A549 (cell line): Measurements from ENCODE around the gene ZNF219. TPM values are rescaled to one million over a fixed set of nuclear protein-coding genes. Genes with fewer than 3 reads are reported as not detected.

ENCODE experiments used
- ATAC-seq, 2 experiments: fragments of 200-7000 bp in 1 of 2; fragments of >200 bp in 1 of 2; cut with Nextera tagmentation in 1 of 2; cut with Tn5 transposase in 1 of 2; 3 replicates each; pipeline versions ENCODE4 v1.8.0 to v1.9.1; 2018 to 2020; ENCODE audit warnings: mild to moderate bottlenecking in 1 of 2, moderate library complexity in 1 of 2
- CTCF ChIA-PET: fragments of 300-600 bp; sonication (Branson Sonifier 250); formaldehyde crosslinking; extraction: SDS; loops from one replicate; lab custom pipeline; 2021; ENCODE audit warnings: antibody characterized with exemption, inconsistent platforms; lab: Yijun Ruan, JAX
- POLR2A ChIA-PET: fragments of 350-600 bp; formaldehyde crosslinking; extraction: SDS; loops from one replicate; lab custom pipeline; 2021; ENCODE audit warnings: antibody characterized with exemption, inconsistent platforms; lab: Yijun Ruan, JAX
- DNase-seq, 2 experiments: peaks; one replicate each; pipeline versions ENCODE4 v3.0.0 to v3.0.0-alpha.2; 2011 to 2016; ENCODE audit warnings: low read depth in 1 of 2, low spot score in 1 of 2
- FAIRE-seq: peaks from 2 replicates; lab custom pipeline; 2011; peaks lifted over from hg19 to GRCh38; lab: Jason Lieb, UNC
- H3K27ac ChIP-seq, 2 experiments: fragments of >200 bp; sonication (Bioruptor Twin); formaldehyde crosslinking; 3 replicates each; pipeline ENCODE4 v1.5.1; 2016 to 2017
- H3K4me1 ChIP-seq: fragments of >200 bp; sonication (Bioruptor Twin); formaldehyde crosslinking; 3 replicates; pipeline ENCODE4 v1.6.1; 2016
- H3K4me2 ChIP-seq: fragments of >200 bp; sonication (Bioruptor Twin); formaldehyde crosslinking; 3 replicates; pipeline ENCODE4 v1.6.1; 2016
- H3K4me3 ChIP-seq: fragments of >200 bp; sonication (Bioruptor Twin); formaldehyde crosslinking; 3 replicates; pipeline ENCODE4 v1.5.1; 2016
- H3K9me3 ChIP-seq: fragments of >200 bp; sonication (Bioruptor Twin); formaldehyde crosslinking; 3 replicates; pipeline ENCODE4 v1.6.1; 2016
- CBX8 ChIP-seq: fragments of 200-600 bp; sonication (generic); IDR thresholded peaks from 2 replicates; pipeline ENCODE4 v1.6.1; 2016
- CTCF ChIP-seq: fragments of >200 bp; sonication (Bioruptor Twin); formaldehyde crosslinking; IDR thresholded peaks from 3 replicates; pipeline ENCODE4 v1.5.1; 2016
- EHF ChIP-seq: fragments of 250-450 bp; sonication (Bioruptor Pico); IDR thresholded peaks from 2 replicates; pipeline ENCODE4 v1.5.0; 2020; ENCODE audit warnings: mild to moderate bottlenecking
- ESRRA ChIP-seq: fragments of 150-350 bp; IDR thresholded peaks from 2 replicates; pipeline ENCODE4 v1.6.1; 2014; ENCODE audit warnings: mild to moderate bottlenecking, low read length, borderline replicate concordance
- FOSB ChIP-seq: fragments of 250-450 bp; sonication (Bioruptor Pico); IDR thresholded peaks from 2 replicates; pipeline ENCODE4 v1.5.0; 2020; ENCODE audit warnings: mild to moderate bottlenecking, moderate library complexity
- FOSL2 ChIP-seq, 2 experiments: fragments of 450-650 bp in 1 of 2; fragments of >200 bp in 1 of 2; sonication (Bioruptor Twin) in 1 of 2; formaldehyde crosslinking; IDR thresholded peaks; 2 replicates each; pipeline versions ENCODE4 v1.5.0 to v1.6.1; 2016 to 2020; ENCODE audit warnings: mild to moderate bottlenecking in 1 of 2, moderate library complexity in 1 of 2
- HOXB13 ChIP-seq: fragments of 250-450 bp; sonication (Bioruptor Pico); IDR thresholded peaks from 2 replicates; pipeline ENCODE4 v1.5.0; 2020; ENCODE audit warnings: low read depth, mild to moderate bottlenecking, moderate library complexity
- JUN ChIP-seq, 2 experiments: fragments of >200 bp; sonication (Bioruptor Twin); formaldehyde crosslinking; IDR thresholded peaks; 2 replicates in 1 of 2; 3 replicates in 1 of 2; pipeline ENCODE4 v1.6.1; 2016 to 2017
- JUNB ChIP-seq: fragments of >200 bp; sonication (Bioruptor Twin); formaldehyde crosslinking; IDR thresholded peaks from 2 replicates; pipeline ENCODE4 v1.6.1; 2016
- MAZ ChIP-seq: fragments of 150-350 bp; IDR thresholded peaks from 2 replicates; pipeline ENCODE4 v1.6.1; 2014; ENCODE audit warnings: antibody characterized with exemption, low read depth, low read length, borderline replicate concordance
- RCOR1 ChIP-seq: fragments of 150-350 bp; IDR thresholded peaks from 2 replicates; pipeline ENCODE4 v1.6.1; 2014; ENCODE audit warnings: antibody characterized with exemption, low read length, low read depth
- TP53 ChIP-seq: fragments of 250-450 bp; sonication (Bioruptor Pico); IDR thresholded peaks from 2 replicates; pipeline ENCODE4 v1.5.0; 2021; ENCODE audit warnings: mild to moderate bottlenecking, moderate library complexity
- ZC3H11A ChIP-seq: fragments of 450-650 bp; IDR thresholded peaks from 2 replicates; pipeline ENCODE4 v1.6.1; 2014; ENCODE audit warnings: antibody characterized with exemption, mild to moderate bottlenecking
- ZNF302 ChIP-seq: fragments of 250-450 bp; sonication (Bioruptor Pico); IDR thresholded peaks from 2 replicates; pipeline ENCODE4 v1.9.0; 2021; ENCODE audit warnings: inconsistent platforms, mild to moderate bottlenecking, moderate library complexity
- ZSCAN20 ChIP-seq: fragments of 250-450 bp; sonication (Bioruptor Pico); IDR thresholded peaks from 2 replicates; pipeline ENCODE4 v1.8.0; 2022; ENCODE audit warnings: mild to moderate bottlenecking, moderate library complexity
- WGBS: methylation state at CpG from one replicate; pipeline ENCODE4 v1.1.6; 2017; ENCODE audit errors: missing lambda C conversion rate; 5-methylcytosine and 5-hydroxymethylcytosine counted together
- polyA plus RNA-seq, 4 experiments: library from polyadenylated mRNA; depleted of rRNA in 3 of 4; stranded (reverse); fragments of >200 nt; fragmentation: RNase III in 1 of 4; extraction: RNeasy Plus Mini Kit Qiagen cat#74134 plus additional on column Dnase treatment in 1 of 4; gene quantifications; 2 replicates in 3 of 4; 3 replicates in 1 of 4; pipeline ENCODE4 v1.2.3, GENCODE V29; 2011 to 2017
- TF ChIP-seq, protein P1 (sequence below): IDR thresholded peaks from 2 replicates; pipeline ENCODE4 v1.6.1; 2012; ENCODE audit warnings: low read depth, borderline replicate concordance
- TF ChIP-seq, protein P2 (sequence below): fragments of >200 bp; sonication (Bioruptor Twin); formaldehyde crosslinking; IDR thresholded peaks from 3 replicates; pipeline ENCODE4 v1.6.1; 2016
- TF ChIP-seq, protein P3 (sequence below): fragments of 250-450 bp; sonication (Bioruptor Pico); IDR thresholded peaks from 2 replicates; pipeline ENCODE4 v1.5.0; 2020; ENCODE audit warnings: low read depth, mild to moderate bottlenecking, moderate library complexity

ZNF219 gene
- polyA plus RNA-seq, 2 of the 4 experiments (the other 2 are of a cell fraction), result 17.3 to 31.0 TPM

- ChIA-PET CTCF (interaction anchor here (1.2 to 13.7 kb wide), 7 partner anchors 10 to 251 kb away, joined by 3 to 369 read pairs (median 36); partner anchors contain the start of genes ARHGEF40 and TMEM253), POLR2A (interaction anchor here (1.4 to 3.8 kb wide), 2 partner anchors 16 to 19 kb away, joined by 6 to 11 read pairs; partner anchors contain the start of gene ARHGEF40)
- no peaks in the 10 kb centered on the region for H3K9me3 ChIP-seq
- H3K27ac ChIP-seq, result no peak overlapping the region
- no peak overlapping the region for H3K4me2 ChIP-seq
- ATAC-seq (peak; percentile 17 to 24; a peak in 4 of 6 replicates), DNase-seq (peak in 1 of 2 experiments; percentile 61), FAIRE-seq (no peak)
- no peak overlapping the region for H3K4me3 ChIP-seq
- TF ChIP-seq, protein P1, sequence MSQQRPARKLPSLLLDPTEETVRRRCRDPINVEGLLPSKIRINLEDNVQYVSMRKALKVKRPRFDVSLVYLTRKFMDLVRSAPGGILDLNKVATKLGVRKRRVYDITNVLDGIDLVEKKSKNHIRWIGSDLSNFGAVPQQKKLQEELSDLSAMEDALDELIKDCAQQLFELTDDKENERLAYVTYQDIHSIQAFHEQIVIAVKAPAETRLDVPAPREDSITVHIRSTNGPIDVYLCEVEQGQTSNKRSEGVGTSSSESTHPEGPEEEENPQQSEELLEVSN, result no peak
- no peak for TF ChIP-seq TP53 (CRISPR knock-in tag)
- no peak for TF ChIP-seq MAZ
- TF ChIP-seq FOSL2 (IDR thresholded peaks at IDR 0.05), result no peak
- peak; percentile 19; the same call in 1 of the 2 replicates for TF ChIP-seq FOSL2 (CRISPR knock-in tag; IDR thresholded peaks at IDR 0.05)
- no peak for TF ChIP-seq CTCF
- no peak for TF ChIP-seq FOSB (CRISPR knock-in tag)
- WGBS, result 77% methylated on average over 18 of the region's 19 CpGs
- H3K4me1 ChIP-seq, result peaks cover 20% of the 10 kb centered on the region; the same call in 1 of the 3 replicates
Observed at GRCh38 chr14:21087294-21088091, 11.0 kb downstream of the ZNF219 start.

DNA sequence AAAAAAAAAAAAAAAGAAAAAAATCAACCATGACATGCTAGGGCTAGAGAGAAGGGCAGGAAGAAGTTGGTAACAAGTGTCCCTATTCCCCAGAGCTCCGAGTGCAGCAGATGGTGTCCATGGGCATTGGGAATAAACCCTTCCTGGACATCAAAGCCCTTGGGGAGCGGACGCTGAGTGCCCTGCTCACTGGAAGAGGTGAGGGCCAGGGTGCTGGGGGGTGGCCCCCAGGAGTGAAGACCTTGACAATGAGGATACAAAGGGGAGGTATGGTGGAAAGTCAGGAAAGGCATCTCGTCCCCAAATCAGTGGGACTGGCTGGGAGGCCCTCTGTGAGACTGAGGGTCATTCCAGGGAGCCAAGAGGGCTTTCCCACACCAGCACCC, 11.6 kb downstream of the ZNF219 start:
- POLR2A ChIA-PET, result interaction anchor here (1.4 to 3.8 kb wide), 2 partner anchors 16 to 18 kb away, joined by 6 to 11 read pairs; partner anchors contain the start of gene ARHGEF40

DNA sequence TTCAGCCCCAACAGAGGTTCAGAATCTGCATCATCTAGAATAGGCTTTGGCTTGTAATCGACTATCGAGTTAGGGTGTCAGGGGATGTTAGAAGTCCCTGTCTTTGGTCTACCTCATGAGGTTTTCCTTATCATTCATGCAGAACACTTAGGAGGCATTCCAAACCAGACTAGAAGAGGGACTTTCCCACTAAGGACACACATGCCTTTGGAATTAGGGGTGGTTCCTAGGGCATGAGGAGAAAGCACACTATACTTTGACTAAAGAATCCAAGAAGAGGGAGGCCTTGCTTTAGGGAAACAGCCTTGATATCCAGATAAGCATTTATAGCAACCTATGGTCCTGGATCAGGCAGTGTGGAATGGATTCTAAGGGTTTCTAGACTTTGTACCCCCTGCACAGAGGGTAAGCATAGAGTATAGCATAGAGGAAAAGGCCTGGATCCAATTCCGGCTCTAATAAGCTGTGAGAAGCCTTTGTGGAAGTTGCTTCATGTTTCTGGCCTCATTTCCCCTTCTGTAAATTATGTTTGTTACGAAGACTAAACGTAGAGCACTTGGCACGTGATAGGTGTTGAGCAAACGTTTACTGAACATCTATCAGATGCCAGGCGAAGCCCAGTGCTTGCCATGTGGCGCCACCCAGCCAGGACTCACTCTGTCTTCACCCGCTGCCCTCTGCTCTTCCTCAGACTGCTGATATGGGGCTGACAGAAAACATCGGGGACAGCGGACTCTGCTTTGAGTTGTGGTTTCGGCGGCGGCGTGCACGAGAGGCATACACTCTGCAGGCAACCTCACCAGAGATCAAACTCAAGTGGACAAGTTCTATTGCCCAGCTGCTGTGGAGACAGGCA, 13.2 kb downstream of the ZNF219 start:
- ChIA-PET POLR2A (no interaction called here), CTCF (interaction anchor here (0.6 to 15.5 kb wide), 9 partner anchors 7 to 115 kb away, joined by 3 to 369 read pairs (median 30); partner anchors contain the start of genes ARHGEF40, TMEM253 and ZNF219)
- no peak overlapping the region for H3K4me3 ChIP-seq
- no peak overlapping the region for H3K4me2 ChIP-seq
- FAIRE-seq (no peak), DNase-seq (no peak), ATAC-seq (peak in 1 of 2 experiments; percentile 8; a peak in 2 of 6 replicates)
- H3K9me3 ChIP-seq, result no peaks in the 10 kb centered on the region
- H3K27ac ChIP-seq, result no peak overlapping the region
- peaks cover 20% of the 10 kb centered on the region; the same call in 1 of the 3 replicates for H3K4me1 ChIP-seq
- WGBS, result 86% methylated on average over 17 of the region's 17 CpGs
- no peak for TF ChIP-seq JUNB
- TF ChIP-seq, protein P2, sequence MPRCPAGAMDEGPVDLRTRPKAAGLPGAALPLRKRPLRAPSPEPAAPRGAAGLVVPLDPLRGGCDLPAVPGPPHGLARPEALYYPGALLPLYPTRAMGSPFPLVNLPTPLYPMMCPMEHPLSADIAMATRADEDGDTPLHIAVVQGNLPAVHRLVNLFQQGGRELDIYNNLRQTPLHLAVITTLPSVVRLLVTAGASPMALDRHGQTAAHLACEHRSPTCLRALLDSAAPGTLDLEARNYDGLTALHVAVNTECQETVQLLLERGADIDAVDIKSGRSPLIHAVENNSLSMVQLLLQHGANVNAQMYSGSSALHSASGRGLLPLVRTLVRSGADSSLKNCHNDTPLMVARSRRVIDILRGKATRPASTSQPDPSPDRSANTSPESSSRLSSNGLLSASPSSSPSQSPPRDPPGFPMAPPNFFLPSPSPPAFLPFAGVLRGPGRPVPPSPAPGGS, result no peak
- TF ChIP-seq ESRRA, result no peak
- no peak for TF ChIP-seq JUN (IDR thresholded peaks at IDR 0.05)
- TF ChIP-seq ZSCAN20 (CRISPR knock-in tag), result no peak

More for the DNA sequence above, 11.6 kb downstream of the ZNF219 start:
- WGBS, result 90% methylated on average over 4 of the region's 4 CpGs
- DNase-seq (no peak), FAIRE-seq (no peak), ATAC-seq (no peak)
- Histone ChIP-seq H3K27ac (no peak overlapping the region), H3K4me3 (no peak overlapping the region), H3K9me3 (no peaks in the 10 kb centered on the region), H3K4me1 (peaks cover 20% of the 10 kb centered on the region; the same call in 1 of the 3 replicates), H3K4me2 (no peak overlapping the region)
- CTCF ChIA-PET, result interaction anchor here (1.1 to 13.7 kb wide), 7 partner anchors 9 to 250 kb away, joined by 3 to 369 read pairs (median 5); partner anchors contain the start of genes ARHGEF40 and TMEM253
- no peak for TF ChIP-seq EHF (CRISPR knock-in tag)
- no peak for TF ChIP-seq RCOR1
- TF ChIP-seq ZC3H11A, result no peak
- no peak for TF ChIP-seq CBX8
- TF ChIP-seq HOXB13, result no peak
- TF ChIP-seq, protein P3, sequence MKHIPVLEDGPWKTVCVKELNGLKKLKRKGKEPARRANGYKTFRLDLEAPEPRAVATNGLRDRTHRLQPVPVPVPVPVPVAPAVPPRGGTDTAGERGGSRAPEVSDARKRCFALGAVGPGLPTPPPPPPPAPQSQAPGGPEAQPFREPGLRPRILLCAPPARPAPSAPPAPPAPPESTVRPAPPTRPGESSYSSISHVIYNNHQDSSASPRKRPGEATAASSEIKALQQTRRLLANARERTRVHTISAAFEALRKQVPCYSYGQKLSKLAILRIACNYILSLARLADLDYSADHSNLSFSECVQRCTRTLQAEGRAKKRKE (CRISPR knock-in tag), result no peak
- no peak for TF ChIP-seq ZNF302 (CRISPR knock-in tag)
